ENCODE data around the gene DOCK3. TPM values are rescaled to one million over a fixed set of nuclear protein-coding genes. Genes with fewer than 3 reads are reported as not detected.
"Not testable (repeated sequence)": the region's sequence is repeated elsewhere in the genome, so short reads cannot be mapped to it uniquely, and the experiment has no call there.

The DOCK3 gene
- total and polyA plus RNA-seq, 2 donors from 2014 or later, result 0.49 to 0.54 TPM

DNA sequence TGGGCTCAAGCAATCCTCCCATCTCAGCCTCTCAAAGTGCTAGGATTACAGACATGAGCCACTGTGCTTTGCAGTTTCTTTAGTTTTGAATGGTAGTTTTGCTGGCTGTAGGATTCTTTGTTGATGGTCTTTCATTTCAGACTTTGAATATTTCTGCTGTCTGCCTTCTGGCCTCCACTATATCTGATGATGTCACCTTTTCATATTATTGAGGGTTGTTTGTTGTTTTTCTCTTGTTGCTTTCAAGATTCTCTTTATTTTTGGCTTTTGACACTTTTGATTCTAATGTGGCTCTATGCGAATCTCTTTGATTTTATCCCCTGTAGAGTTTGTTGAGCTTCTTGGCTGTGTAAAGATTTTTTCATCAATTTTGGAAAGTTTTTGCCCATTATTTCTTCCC, 631.4 kb downstream of the DOCK3 start:
- intact Hi-C loops (cut with DNase I), result no loop called here
- Histone ChIP-seq H3K4me1 (ENCODE audit: control insufficient read depth in 2 of 3, insufficient read depth in 2 of 3, low read depth in 1 of 3, low read length in 3 of 3) (no peaks in the 10 kb centered on the region), H3K9me3 (ENCODE audit: control insufficient read depth in 2 of 3, insufficient read depth in 1 of 3, low read length in 3 of 3) (no peaks in the 10 kb centered on the region), H3K27ac (ENCODE audit: low read depth in 2 of 2, low read length in 2 of 2) (no peak overlapping the region), H3K4me3 (ENCODE audit: low read length in 3 of 3) (no peak overlapping the region), H3K36me3 (ENCODE audit: control insufficient read depth in 2 of 3, insufficient read depth in 3 of 3, low read length in 3 of 3) (no peaks in the 10 kb centered on the region), H3K9ac (ENCODE audit: low read length in 3 of 3) (no peak overlapping the region), H3K27me3 (ENCODE audit: control insufficient read depth, insufficient read depth, low read length) (no peaks in the 10 kb centered on the region)
- DNase-seq (no peak), FAIRE-seq (no peak)
- TF ChIP-seq CTCF (IDR thresholded peaks at IDR 0.05; ENCODE audit: borderline replicate concordance, extremely low read depth, insufficient read depth), result no peak

DNA sequence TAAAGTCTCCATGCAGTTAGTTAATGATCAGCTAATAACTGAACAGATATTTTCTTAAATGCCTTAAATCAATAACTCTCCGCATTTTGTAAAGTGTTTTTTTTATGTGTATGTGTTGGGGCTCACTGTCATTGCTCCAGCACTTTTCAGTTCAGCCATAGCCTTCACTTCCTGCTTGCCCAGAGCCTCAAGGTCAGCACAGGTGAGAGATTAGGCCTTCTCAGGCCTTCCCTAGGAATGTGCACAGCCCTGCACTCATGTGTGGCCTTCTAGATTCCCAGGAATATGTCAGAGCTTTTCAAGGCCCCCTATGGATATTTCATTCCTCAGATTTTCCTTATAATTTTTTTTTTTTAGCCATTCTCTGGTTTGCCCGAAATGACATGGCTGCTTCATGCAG, 632.7 kb downstream of the DOCK3 start:
- no peak for TF ChIP-seq CTCF (IDR thresholded peaks at IDR 0.05; ENCODE audit: borderline replicate concordance, extremely low read depth, insufficient read depth)
- Histone ChIP-seq H3K9me3 (ENCODE audit: control insufficient read depth in 2 of 3, insufficient read depth in 1 of 3, low read length in 3 of 3) (no peaks in the 10 kb centered on the region), H3K4me1 (ENCODE audit: control insufficient read depth in 2 of 3, insufficient read depth in 2 of 3, low read depth in 1 of 3, low read length in 3 of 3) (no peaks in the 10 kb centered on the region), H3K27me3 (ENCODE audit: control insufficient read depth, insufficient read depth, low read length) (no peaks in the 10 kb centered on the region), H3K27ac (ENCODE audit: low read depth in 2 of 2, low read length in 2 of 2) (no peak overlapping the region), H3K4me3 (ENCODE audit: low read length in 3 of 3) (no peak overlapping the region), H3K36me3 (ENCODE audit: control insufficient read depth in 2 of 3, insufficient read depth in 3 of 3, low read length in 3 of 3) (no peaks in the 10 kb centered on the region), H3K9ac (ENCODE audit: low read length in 3 of 3) (no peak overlapping the region)
- intact Hi-C loops (cut with DNase I), result no loop called here
- DNase-seq (no peak), FAIRE-seq (no peak)

- H3K4me1 ChIP-seq (ENCODE audit: control insufficient read depth in 2 of 3, insufficient read depth in 2 of 3, low read depth in 1 of 3, low read length in 3 of 3); H3K36me3 ChIP-seq (ENCODE audit: control insufficient read depth in 2 of 3, insufficient read depth in 3 of 3, low read length in 3 of 3); DNase-seq; H3K9ac ChIP-seq (ENCODE audit: low read length in 3 of 3); H3K27ac ChIP-seq (ENCODE audit: low read depth in 2 of 2, low read length in 2 of 2); H3K9me3 ChIP-seq (ENCODE audit: control insufficient read depth in 2 of 3, insufficient read depth in 1 of 3, low read length in 3 of 3); FAIRE-seq; H3K27me3 ChIP-seq (ENCODE audit: control insufficient read depth, insufficient read depth, low read length); H3K4me3 ChIP-seq (ENCODE audit: low read length in 3 of 3); intact Hi-C loops (cut with DNase I): not testable (repeated sequence)
Measured at GRCh38 chr3:51307945-51308607, 633.3 kb downstream of the DOCK3 start.

- no peaks in the 10 kb centered on the region for H3K36me3 ChIP-seq (ENCODE audit: control insufficient read depth in 2 of 3, insufficient read depth in 3 of 3, low read length in 3 of 3)
- no peaks in the 10 kb centered on the region for H3K9me3 ChIP-seq (ENCODE audit: control insufficient read depth in 2 of 3, insufficient read depth in 1 of 3, low read length in 3 of 3)
- DNase-seq (peak in 2 of 5 donors; percentile 20 to 42), FAIRE-seq (no peak)
- H3K4me3 ChIP-seq (ENCODE audit: low read length in 3 of 3), result no peak overlapping the region
- no peaks in the 10 kb centered on the region for H3K4me1 ChIP-seq (ENCODE audit: control insufficient read depth in 2 of 3, insufficient read depth in 2 of 3, low read depth in 1 of 3, low read length in 3 of 3)
- TF ChIP-seq CTCF (IDR thresholded peaks at IDR 0.05; ENCODE audit: borderline replicate concordance, extremely low read depth, insufficient read depth), result no peak
- H3K27me3 ChIP-seq (ENCODE audit: control insufficient read depth, insufficient read depth, low read length), result no peaks in the 10 kb centered on the region
- no peak overlapping the region for H3K27ac ChIP-seq (ENCODE audit: low read depth in 2 of 2, low read length in 2 of 2)
- intact Hi-C loops (cut with DNase I), result no loop called here
- H3K9ac ChIP-seq (ENCODE audit: low read length in 3 of 3), result no peak overlapping the region
Measured at GRCh38 chr3:51311055-51311454, 636.3 kb downstream of the DOCK3 start.

Measured in kidney (tissue), 14 donors.